Hepatocyte (in vitro differentiated cells): ENCODE measurements around the gene MARCHF9. TPM values are rescaled to one million over a fixed set of nuclear protein-coding genes. Genes with fewer than 3 reads are reported as not detected.

Experiments used
- DNase-seq: peaks from one replicate; pipeline ENCODE4 v3.0.0-alpha.2; 2016; ENCODE audit warnings: low spot score
- H2AFZ ChIP-seq: fragments of 200-600 bp; sonication (generic); 2 replicates; pipeline ENCODE4 v1.6.0; 2016; ENCODE audit warnings: antibody characterized with exemption, mild to moderate bottlenecking
- H3K27ac ChIP-seq: fragments of 200-600 bp; sonication (generic); 2 replicates; pipeline ENCODE4 v1.5.1; 2016; ENCODE audit warnings: mild to moderate bottlenecking
- H3K27me3 ChIP-seq: fragments of 200-600 bp; sonication (generic); 2 replicates; pipeline ENCODE4 v1.6.1; 2016
- H3K36me3 ChIP-seq: fragments of 200-600 bp; sonication (generic); replicated peaks from 2 replicates; pipeline ENCODE4 v1.5.1; 2016; ENCODE audit warnings: low read depth; ENCODE audit not compliant: insufficient read depth
- H3K4me1 ChIP-seq: fragments of 200-600 bp; sonication (generic); 2 replicates; pipeline ENCODE4 v1.5.1; 2016; ENCODE audit warnings: mild to moderate bottlenecking, moderate library complexity; ENCODE audit not compliant: insufficient read depth
- H3K4me2 ChIP-seq: fragments of 200-600 bp; sonication (generic); 2 replicates; pipeline ENCODE4 v1.6.0; 2016
- H3K4me3 ChIP-seq: fragments of 200-600 bp; sonication (generic); 2 replicates; pipeline ENCODE4 v1.5.1; 2016; ENCODE audit warnings: mild to moderate bottlenecking
- H3K79me2 ChIP-seq: fragments of 200-600 bp; sonication (generic); 2 replicates; pipeline ENCODE4 v1.6.0; 2017; ENCODE audit warnings: mild to moderate bottlenecking
- H3K9me2 ChIP-seq: fragments of 200-600 bp; sonication (generic); replicated peaks from 2 replicates; pipeline ENCODE4 v1.6.0; 2017; ENCODE audit warnings: mild to moderate bottlenecking; ENCODE audit not compliant: insufficient read depth
- H3K9me3 ChIP-seq: fragments of 200-600 bp; sonication (generic); 2 replicates; pipeline ENCODE4 v1.5.1; 2016; ENCODE audit warnings: low read depth, mild to moderate bottlenecking
- H4K20me1 ChIP-seq: fragments of 200-600 bp; sonication (generic); 2 replicates; pipeline ENCODE4 v1.6.0; 2016; ENCODE audit warnings: mild to moderate bottlenecking; ENCODE audit not compliant: insufficient read depth, poor library complexity, severe bottlenecking
- CTCF ChIP-seq: fragments of 200-600 bp; sonication (generic); IDR thresholded peaks from 2 replicates; pipeline ENCODE4 v1.5.1; 2016; ENCODE audit warnings: antibody characterized with exemption, mild to moderate bottlenecking; ENCODE audit not compliant: poor library complexity
- EZH2 ChIP-seq: fragments of 200-600 bp; sonication (generic); IDR thresholded peaks from 2 replicates; pipeline ENCODE4 v1.6.1; 2016; ENCODE audit warnings: antibody characterized with exemption, mild to moderate bottlenecking, borderline replicate concordance
- EZH2phosphoT487 ChIP-seq: fragments of 200-600 bp; sonication (generic); IDR thresholded peaks from one replicate; pipeline ENCODE4 v1.6.1; 2018; ENCODE audit warnings: antibody characterized with exemption, mild to moderate bottlenecking, low read depth, moderate library complexity; ENCODE audit not compliant: unreplicated experiment, severe bottlenecking
- WGBS: methylation state at CpG from one replicate; pipeline ENCODE4 v1.1.6; 2016; ENCODE audit warnings: low lambda C conversion rate; ENCODE audit errors: missing lambda C conversion rate; 5-methylcytosine and 5-hydroxymethylcytosine counted together
- polyA plus RNA-seq: library from polyadenylated mRNA; unstranded; fragments of >200 nt; fragmentation: Nextera tagmentation; extraction: Ambion mirVana; gene quantifications from 2 replicates; pipeline ENCODE4 v1.2.1, GENCODE V29; 2016
- total RNA-seq: library from RNA; depleted of rRNA; stranded (reverse); fragments of >200 nt; gene quantifications from 2 replicates; pipeline ENCODE4 v1.2.3, GENCODE V29; 2014

The MARCHF9 gene
- total and polyA plus RNA-seq, 2 experiments from 2014 or later: 13.6 to 16.9 TPM

GRCh38 chr12:57735198-57735855 lies 19.6 kb upstream of the MARCHF9 start:
- no peak overlapping the region for H2AFZ ChIP-seq
- 14% methylated on average over 8 of the region's 8 CpGs for WGBS
- H4K20me1 ChIP-seq: no peaks in the 10 kb centered on the region
- no peaks in the 10 kb centered on the region for H3K36me3 ChIP-seq
- H3K4me3 ChIP-seq: no peak overlapping the region
- no peak overlapping the region for H3K27ac ChIP-seq
- H3K9me2 ChIP-seq: no peaks in the 10 kb centered on the region
- H3K4me1 ChIP-seq: peaks cover 23% of the 10 kb centered on the region
- no peaks in the 10 kb centered on the region for H3K9me3 ChIP-seq
- no peaks in the 10 kb centered on the region for H3K79me2 ChIP-seq
- peak overlapping the region; percentile 94 for H3K4me2 ChIP-seq
- TF ChIP-seq EZH2: no peak
- no peak for TF ChIP-seq CTCF
- no peak for TF ChIP-seq EZH2phosphoT487
- peaks cover 99% of the 10 kb centered on the region for H3K27me3 ChIP-seq
- no peak for DNase-seq

GRCh38 chr12:57735952-57736740 lies 18.8 kb upstream of the MARCHF9 start:
- Histone ChIP-seq H3K4me1 (peaks cover 23% of the 10 kb centered on the region), H3K27ac (no peak overlapping the region), H3K4me3 (no peak overlapping the region), H3K27me3 (peaks cover 100% of the 10 kb centered on the region), H3K36me3 (no peaks in the 10 kb centered on the region), H3K79me2 (no peaks in the 10 kb centered on the region), H3K9me3 (no peaks in the 10 kb centered on the region), H4K20me1 (no peaks in the 10 kb centered on the region), H3K4me2 (peak overlapping the region; percentile 94), H2AFZ (peak overlapping the region; percentile 45), H3K9me2 (no peaks in the 10 kb centered on the region)
- TF ChIP-seq EZH2phosphoT487 (peak; percentile 23), CTCF (peak; percentile 37), EZH2 (peak; percentile 8)
- WGBS: 2% methylated on average over 41 of the region's 49 CpGs
- DNase-seq: peak; percentile 56

GRCh38 chr12:57736741-57737466 lies 18.0 kb upstream of the MARCHF9 start:
- H3K27me3 ChIP-seq: peaks cover 100% of the 10 kb centered on the region
- no peak for DNase-seq
- 3% methylated on average over 25 of the region's 31 CpGs for WGBS
- no peaks in the 10 kb centered on the region for H3K36me3 ChIP-seq
- TF ChIP-seq CTCF: no peak
- peak; percentile 81 for TF ChIP-seq EZH2
- peak; percentile 23 for TF ChIP-seq EZH2phosphoT487
- no peak overlapping the region for H3K4me3 ChIP-seq
- peaks cover 23% of the 10 kb centered on the region for H3K4me1 ChIP-seq
- H3K79me2 ChIP-seq: no peaks in the 10 kb centered on the region
- H3K4me2 ChIP-seq: peak overlapping the region; percentile 94
- peak overlapping the region; percentile 68 for H2AFZ ChIP-seq
- H3K9me3 ChIP-seq: no peaks in the 10 kb centered on the region
- H4K20me1 ChIP-seq: no peaks in the 10 kb centered on the region
- H3K9me2 ChIP-seq: no peaks in the 10 kb centered on the region
- no peak overlapping the region for H3K27ac ChIP-seq
